ENCODE measurements around the gene NR1D1.

Gene NR1D1

DNA sequence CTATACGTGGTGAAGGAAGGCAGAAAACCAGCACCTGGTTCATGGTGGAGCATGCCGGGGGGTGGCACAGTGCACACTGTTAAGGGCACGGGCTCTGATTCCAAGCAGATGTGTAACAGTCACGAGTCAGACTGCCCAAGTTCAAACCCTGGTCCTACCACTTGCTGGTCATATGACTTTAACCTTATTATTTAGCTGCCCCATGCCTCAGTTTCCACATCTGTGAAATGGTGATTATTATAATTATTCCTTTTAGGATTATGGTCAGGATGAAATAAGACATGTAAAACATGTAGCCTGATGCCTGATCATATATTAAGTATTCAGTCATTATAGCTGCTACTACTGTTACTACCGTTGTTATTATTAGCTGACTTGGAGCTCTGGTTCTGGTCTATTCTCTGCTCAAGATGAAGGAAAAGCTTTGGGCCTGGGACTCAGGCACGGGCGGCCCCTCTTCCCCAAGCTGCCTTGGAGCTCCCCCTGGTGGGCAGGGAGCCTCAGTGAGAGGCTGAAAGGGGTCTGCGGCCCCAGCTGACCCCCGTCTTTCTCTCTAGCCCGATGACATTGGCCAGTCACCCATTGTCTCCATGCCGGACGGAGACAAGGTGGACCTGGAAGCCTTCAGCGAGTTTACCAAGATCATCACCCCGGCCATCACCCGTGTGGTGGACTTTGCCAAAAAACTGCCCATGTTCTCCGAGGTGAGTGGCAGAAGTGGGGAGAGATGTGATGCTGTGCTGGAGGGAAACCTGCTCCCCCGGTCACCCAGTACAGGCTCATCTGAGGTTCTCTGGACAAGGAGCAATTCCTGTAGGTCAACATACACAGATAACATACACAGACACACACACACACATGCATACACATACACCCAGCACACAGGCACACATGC is 14.0 kb downstream of the NR1D1 start:
- no peaks in the 10 kb centered on the region for H3K27me3 Mint-ChIP-seq (ENCODE audit: low read depth)
- H3K4me1 Mint-ChIP-seq (ENCODE audit: low read depth), result no peaks in the 10 kb centered on the region
- H3K4me3 Mint-ChIP-seq, result no peak overlapping the region
- DNase-seq (ENCODE audit: low spot score), result no peak
- no peaks in the 10 kb centered on the region for H3K9me3 Mint-ChIP-seq
- peaks cover 6% of the 10 kb centered on the region for H3K36me3 Mint-ChIP-seq (ENCODE audit: low read depth)
- no peak overlapping the region for H3K27ac Mint-ChIP-seq

GRCh38 chr17:40084477-40084876 is 15.9 kb downstream of the NR1D1 start:
- Mint-ChIP-seq H3K27me3 (ENCODE audit: low read depth) (no peaks in the 10 kb centered on the region), H3K27ac (no peak overlapping the region), H3K36me3 (ENCODE audit: low read depth) (peaks cover 3% of the 10 kb centered on the region), H3K4me3 (no peak overlapping the region), H3K9me3 (no peaks in the 10 kb centered on the region), H3K4me1 (ENCODE audit: low read depth) (no peaks in the 10 kb centered on the region)
- no peak for DNase-seq (ENCODE audit: low spot score)

DNA sequence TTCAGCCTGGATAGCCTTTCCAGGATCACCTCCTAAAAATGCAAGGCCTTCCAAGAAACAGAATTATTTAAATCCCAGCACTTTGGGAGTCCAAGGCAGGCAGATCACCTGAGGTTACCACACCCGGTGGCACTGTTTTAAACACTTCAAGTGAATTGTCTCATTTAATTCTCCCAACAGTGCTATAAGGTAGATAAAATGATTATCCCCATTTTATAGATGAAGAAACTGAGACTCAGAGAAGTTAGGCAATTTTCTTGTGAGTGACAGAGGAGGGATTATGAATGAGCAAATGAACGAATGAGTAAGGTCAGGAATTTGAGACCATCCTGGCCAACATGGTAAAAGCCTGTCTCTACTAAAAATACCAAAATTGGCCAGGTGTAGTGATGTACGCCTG is 20.8 kb downstream of the NR1D1 start:
- Mint-ChIP-seq H3K27ac (no peak overlapping the region), H3K9me3 (no peaks in the 10 kb centered on the region), H3K4me3 (no peak overlapping the region), H3K4me1 (ENCODE audit: low read depth) (peaks cover 8% of the 10 kb centered on the region), H3K36me3 (ENCODE audit: low read depth) (no peaks in the 10 kb centered on the region), H3K27me3 (ENCODE audit: low read depth) (no peaks in the 10 kb centered on the region)
- no peak for DNase-seq (ENCODE audit: low spot score)

DNA sequence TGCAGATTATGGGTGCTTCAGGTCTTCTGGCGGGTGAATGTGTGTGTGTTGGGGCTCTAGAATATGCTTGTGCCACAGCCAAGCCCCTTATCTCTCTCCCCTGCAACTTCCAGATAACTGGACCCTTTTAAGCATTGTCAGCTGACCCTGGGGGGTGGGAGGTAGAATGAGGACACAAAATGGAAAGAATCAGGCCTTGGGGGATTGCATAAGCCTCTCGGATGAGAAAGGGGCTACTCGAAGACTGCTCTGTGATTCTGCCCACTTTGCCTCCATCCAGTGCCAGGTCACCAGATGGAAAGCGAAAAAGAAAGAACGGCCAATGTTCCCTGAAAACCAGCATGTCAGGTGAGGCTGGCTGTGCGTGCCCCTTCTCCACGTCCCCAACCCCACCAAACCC is 23.8 kb downstream of the NR1D1 start:
- Mint-ChIP-seq H3K36me3 (ENCODE audit: low read depth) (no peaks in the 10 kb centered on the region), H3K4me1 (ENCODE audit: low read depth) (peaks cover 9% of the 10 kb centered on the region), H3K27ac (no peak overlapping the region), H3K4me3 (no peak overlapping the region), H3K9me3 (no peaks in the 10 kb centered on the region), H3K27me3 (ENCODE audit: low read depth) (no peaks in the 10 kb centered on the region)
- DNase-seq (ENCODE audit: low spot score), result no peak

- no peaks in the 10 kb centered on the region for H3K27me3 Mint-ChIP-seq (ENCODE audit: low read depth)
- no peak overlapping the region for H3K27ac Mint-ChIP-seq
- H3K4me3 Mint-ChIP-seq, result no peak overlapping the region
- no peak for DNase-seq (ENCODE audit: low spot score)
- H3K36me3 Mint-ChIP-seq (ENCODE audit: low read depth), result no peaks in the 10 kb centered on the region
- H3K4me1 Mint-ChIP-seq (ENCODE audit: low read depth), result peaks cover 9% of the 10 kb centered on the region
- no peaks in the 10 kb centered on the region for H3K9me3 Mint-ChIP-seq
Observed at GRCh38 chr17:40075942-40076498, 24.4 kb downstream of the NR1D1 start.

- peaks cover 9% of the 10 kb centered on the region for H3K4me1 Mint-ChIP-seq (ENCODE audit: low read depth)
- H3K27me3 Mint-ChIP-seq (ENCODE audit: low read depth), result no peaks in the 10 kb centered on the region
- H3K9me3 Mint-ChIP-seq, result no peaks in the 10 kb centered on the region
- no peak overlapping the region for H3K4me3 Mint-ChIP-seq
- no peaks in the 10 kb centered on the region for H3K36me3 Mint-ChIP-seq (ENCODE audit: low read depth)
- peak overlapping the region; percentile 20 for H3K27ac Mint-ChIP-seq
- peak; percentile 33 for DNase-seq (ENCODE audit: low spot score)
Observed at GRCh38 chr17:40075201-40075941, 25.0 kb downstream of the NR1D1 start.

DNA sequence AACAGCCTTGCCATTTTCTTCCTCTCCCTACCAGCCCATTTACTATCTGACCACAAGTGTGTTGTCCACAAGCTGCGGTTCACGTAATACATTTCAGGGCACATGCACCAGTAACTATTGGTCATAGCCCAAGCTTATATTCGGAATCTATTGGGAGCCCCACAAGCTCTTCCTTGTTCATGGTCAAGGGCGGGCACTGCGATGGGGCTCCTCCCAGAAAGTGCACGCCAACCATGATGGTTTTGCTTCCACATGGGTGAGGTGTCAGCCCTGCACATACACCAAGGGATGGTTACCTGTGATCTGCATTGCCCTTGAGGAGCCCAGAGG is 25.6 kb downstream of the NR1D1 start:
- Mint-ChIP-seq H3K4me1 (ENCODE audit: low read depth) (peaks cover 13% of the 10 kb centered on the region), H3K4me3 (no peak overlapping the region), H3K27ac (no peak overlapping the region), H3K27me3 (ENCODE audit: low read depth) (no peaks in the 10 kb centered on the region), H3K36me3 (ENCODE audit: low read depth) (no peaks in the 10 kb centered on the region), H3K9me3 (no peaks in the 10 kb centered on the region)
- DNase-seq (ENCODE audit: low spot score), result no peak

GRCh38 chr17:40074175-40074512 is 26.2 kb downstream of the NR1D1 start:
- no peak overlapping the region for H3K27ac Mint-ChIP-seq
- no peaks in the 10 kb centered on the region for H3K36me3 Mint-ChIP-seq (ENCODE audit: low read depth)
- no peak for DNase-seq (ENCODE audit: low spot score)
- peaks cover 20% of the 10 kb centered on the region for H3K4me1 Mint-ChIP-seq (ENCODE audit: low read depth)
- H3K4me3 Mint-ChIP-seq, result no peak overlapping the region
- no peaks in the 10 kb centered on the region for H3K27me3 Mint-ChIP-seq (ENCODE audit: low read depth)
- H3K9me3 Mint-ChIP-seq, result no peaks in the 10 kb centered on the region

- no peak overlapping the region for H3K27ac Mint-ChIP-seq
- H3K27me3 Mint-ChIP-seq (ENCODE audit: low read depth), result no peaks in the 10 kb centered on the region
- H3K9me3 Mint-ChIP-seq, result no peaks in the 10 kb centered on the region
- peaks cover 25% of the 10 kb centered on the region for H3K4me1 Mint-ChIP-seq (ENCODE audit: low read depth)
- DNase-seq (ENCODE audit: low spot score), result no peak
- no peak overlapping the region for H3K4me3 Mint-ChIP-seq
- H3K36me3 Mint-ChIP-seq (ENCODE audit: low read depth), result no peaks in the 10 kb centered on the region
Observed at GRCh38 chr17:40073454-40074174, 26.8 kb downstream of the NR1D1 start.

GRCh38 chr17:40072735-40073346 is 27.5 kb downstream of the NR1D1 start:
- Mint-ChIP-seq H3K4me1 (ENCODE audit: low read depth) (peaks cover 30% of the 10 kb centered on the region), H3K36me3 (ENCODE audit: low read depth) (no peaks in the 10 kb centered on the region), H3K4me3 (no peak overlapping the region), H3K27ac (no peak overlapping the region), H3K9me3 (no peaks in the 10 kb centered on the region), H3K27me3 (ENCODE audit: low read depth) (no peaks in the 10 kb centered on the region)
- no peak for DNase-seq (ENCODE audit: low spot score)

DNA sequence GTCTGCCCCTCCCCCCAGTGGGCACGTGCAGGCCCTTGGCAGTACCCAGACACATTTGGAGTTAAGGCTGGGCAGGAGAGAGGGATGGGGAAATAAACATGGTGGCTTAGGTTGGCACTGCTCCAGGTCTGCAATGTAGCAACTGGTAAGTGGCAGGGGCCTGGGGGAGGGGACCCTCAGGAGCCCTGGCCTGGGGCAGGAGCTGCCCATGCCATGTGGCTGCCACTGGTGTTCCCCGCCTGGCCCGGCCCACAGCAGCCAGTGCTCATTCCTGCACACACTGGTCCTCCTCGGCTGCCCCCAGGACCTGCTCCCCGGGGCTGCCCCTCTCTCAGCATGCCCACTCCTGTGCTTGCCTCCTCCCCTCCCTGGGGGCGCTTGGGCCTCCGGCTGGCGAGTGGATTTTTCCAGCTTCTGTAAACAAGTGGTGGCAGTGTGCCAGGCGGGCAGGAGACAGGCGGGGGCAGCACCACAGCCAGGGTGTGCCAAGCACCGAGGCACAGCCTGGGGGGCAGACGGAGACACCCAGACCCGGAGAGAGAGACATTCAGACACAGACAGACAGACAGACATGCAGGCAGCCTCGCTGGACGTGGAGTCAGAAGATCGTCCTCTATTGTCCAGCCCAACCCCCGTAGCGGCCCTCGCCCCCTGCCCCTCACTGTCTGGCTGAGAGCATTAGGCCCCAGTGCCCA is 28.2 kb downstream of the NR1D1 start:
- no peak overlapping the region for H3K27ac Mint-ChIP-seq

DNA sequence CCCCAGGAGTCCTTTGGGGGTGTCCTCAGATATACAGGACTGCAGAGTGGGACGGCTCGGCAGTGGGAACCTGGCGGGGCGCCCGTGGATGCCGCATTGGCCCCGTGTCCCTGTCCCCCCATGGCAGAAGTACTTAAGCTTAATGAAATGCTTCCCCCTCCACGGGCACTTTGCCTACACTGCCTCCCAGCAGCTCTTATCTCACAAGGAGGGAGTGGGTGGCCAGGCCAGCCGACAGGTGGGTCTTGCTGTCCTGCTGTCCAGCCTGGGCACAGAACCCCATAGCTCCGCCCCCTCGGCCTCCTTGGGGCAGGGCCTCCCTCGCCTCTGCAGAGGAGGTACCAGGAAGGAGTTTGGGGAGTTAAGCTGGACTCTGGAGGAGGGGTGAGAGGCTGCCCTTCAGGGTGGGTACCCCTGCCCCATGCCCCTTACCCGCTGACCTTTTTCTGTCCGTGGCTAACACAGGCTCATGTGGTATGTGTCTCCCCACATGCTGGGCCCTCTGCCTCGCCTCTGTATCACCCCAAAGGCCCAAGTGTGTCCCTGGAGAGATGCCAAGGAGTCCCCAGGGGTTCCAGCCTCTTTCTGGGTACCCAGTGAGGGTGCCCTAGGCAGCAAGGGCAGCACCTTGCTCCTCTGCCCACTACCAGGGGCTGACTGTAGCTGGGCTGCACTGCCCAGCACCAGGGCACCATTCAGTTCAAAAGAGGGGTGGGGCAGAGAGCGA is 28.9 kb downstream of the NR1D1 start:
- H3K4me3 Mint-ChIP-seq, result no peak overlapping the region
- H3K27ac Mint-ChIP-seq, result no peak overlapping the region
- peaks cover 35% of the 10 kb centered on the region for H3K4me1 Mint-ChIP-seq (ENCODE audit: low read depth)
- no peaks in the 10 kb centered on the region for H3K36me3 Mint-ChIP-seq (ENCODE audit: low read depth)
- no peaks in the 10 kb centered on the region for H3K9me3 Mint-ChIP-seq
- H3K27me3 Mint-ChIP-seq (ENCODE audit: low read depth), result no peaks in the 10 kb centered on the region
- no peak for DNase-seq (ENCODE audit: low spot score)

More for the DNA sequence above, 28.2 kb downstream of the NR1D1 start:
- Mint-ChIP-seq H3K27me3 (ENCODE audit: low read depth) (no peaks in the 10 kb centered on the region), H3K9me3 (no peaks in the 10 kb centered on the region), H3K4me3 (no peak overlapping the region), H3K36me3 (ENCODE audit: low read depth) (no peaks in the 10 kb centered on the region), H3K4me1 (ENCODE audit: low read depth) (peaks cover 34% of the 10 kb centered on the region)
- no peak for DNase-seq (ENCODE audit: low spot score)

All from T-helper 2 cell treated with Interferon-gamma antibody and Interleukin-4, amounts not matched to agents 5 μg/mL and 100 μg/mL, for 36 hours (primary cell).